HepG2 (cell line): Measurements from ENCODE around the gene FBXO41. TPM values are rescaled to one million over a fixed set of nuclear protein-coding genes. Genes with fewer than 3 reads are reported as not detected.

Experiments
- CHD2 ChIP-seq: IDR thresholded peaks from 2 replicates; pipeline ENCODE4 v1.6.1; 2011; ENCODE audit warnings: low read depth, low read length, improper control_type of control experiment
- EP300 ChIP-seq, 3 experiments: sonication (generic) in 1 of 3; formaldehyde crosslinking in 1 of 3; IDR thresholded peaks; 2 replicates each; pipeline versions ENCODE4 v1.5.1 to v1.6.1; 2011 to 2020; ENCODE audit warnings: low read depth in 2 of 3, low read length in 2 of 3, borderline replicate concordance in 1 of 3, improper control_type of control experiment in 1 of 3, mild to moderate bottlenecking in 1 of 3, missing genetic modification reagents in 1 of 3, moderate library complexity in 1 of 3
- GABPB1 ChIP-seq: IDR thresholded peaks from 2 replicates; pipeline ENCODE4 v1.6.1; 2016; ENCODE audit warnings: mild to moderate bottlenecking, missing genetic modification reagents, moderate library complexity, missing compliant biosample characterization
- MYC ChIP-seq: sonication (generic); formaldehyde crosslinking; IDR thresholded peaks from 2 replicates; pipeline ENCODE4 v1.9.0; 2021; ENCODE audit warnings: missing genetic modification reagents, borderline replicate concordance
- POGZ ChIP-seq: sonication (generic); formaldehyde crosslinking; IDR thresholded peaks from 2 replicates; pipeline ENCODE4 v1.4.0; 2020; ENCODE audit warnings: mild to moderate bottlenecking, missing genetic modification reagents
- SKI ChIP-seq: fragments of 450-650 bp; IDR thresholded peaks from one replicate; pipeline ENCODE4 v1.6.1; 2018; ENCODE audit warnings: mild to moderate bottlenecking; ENCODE audit not compliant: partially characterized antibody
- SMARCE1 ChIP-seq: fragments of 450-650 bp; IDR thresholded peaks from 2 replicates; pipeline ENCODE4 v1.6.1; 2017; ENCODE audit warnings: borderline replicate concordance
- SP140L ChIP-seq: sonication (generic); formaldehyde crosslinking; IDR thresholded peaks from 2 replicates; pipeline ENCODE4 v1.4.0; 2020; ENCODE audit warnings: missing genetic modification reagents, borderline replicate concordance
- ZBTB7B ChIP-seq: sonication (generic); formaldehyde crosslinking; IDR thresholded peaks from 2 replicates; pipeline ENCODE4 v1.4.0; 2020; ENCODE audit warnings: missing genetic modification reagents
- ZFP82 ChIP-seq: sonication (generic); formaldehyde crosslinking; IDR thresholded peaks from 2 replicates; pipeline ENCODE4 v1.5.1; 2020; ENCODE audit warnings: mild to moderate bottlenecking, missing genetic modification reagents, borderline replicate concordance
- ZFY ChIP-seq: sonication (generic); formaldehyde crosslinking; IDR thresholded peaks from 2 replicates; pipeline ENCODE4 v1.4.0; 2020; ENCODE audit warnings: missing genetic modification reagents
- ZNF20 ChIP-seq: sonication (generic); formaldehyde crosslinking; IDR thresholded peaks from 2 replicates; pipeline ENCODE4 v1.4.0; 2020; ENCODE audit warnings: mild to moderate bottlenecking, moderate library complexity, missing genetic modification reagents
- ZNF549 ChIP-seq: sonication (generic); formaldehyde crosslinking; IDR thresholded peaks from 2 replicates; pipeline ENCODE4 v1.5.0; 2020; ENCODE audit warnings: missing genetic modification reagents
- ZNF747 ChIP-seq: sonication (generic); formaldehyde crosslinking; IDR thresholded peaks from 2 replicates; pipeline ENCODE4 v1.8.1; 2023; ENCODE audit warnings: missing genetic modification reagents, mild to moderate bottlenecking, borderline replicate concordance
- ZNF790 ChIP-seq: sonication (generic); formaldehyde crosslinking; IDR thresholded peaks from 2 replicates; pipeline ENCODE4 v1.8.0; 2022; ENCODE audit warnings: missing genetic modification reagents, mild to moderate bottlenecking, borderline replicate concordance
- ZNF891 ChIP-seq: sonication (generic); formaldehyde crosslinking; IDR thresholded peaks from 2 replicates; pipeline ENCODE4 v1.5.0; 2020; ENCODE audit warnings: mild to moderate bottlenecking, missing genetic modification reagents
- polyA plus RNA-seq, 8 experiments: library from polyadenylated mRNA; depleted of rRNA in 3 of 8; stranded (reverse) in 7 of 8; unstranded in 1 of 8; fragments of >200 nt; fragmentation: Illumina TruSeq in 4 of 8; extraction: Trizol in 4 of 8; gene quantifications; 2 replicates each; pipeline versions ENCODE4 v1.2.1 to v1.2.3, GENCODE V29; 2011 to 2016; ENCODE audit warnings: low read depth in 4 of 8, missing spikeins in 1 of 8, mixed read lengths in 1 of 8; ENCODE audit not compliant: insufficient read depth in 1 of 8
- total RNA-seq, 5 experiments: library from RNA; depleted of rRNA; stranded (reverse); fragments of >200 nt; fragmentation: Illumina TruSeq; extraction: Trizol; gene quantifications; 2 replicates each; pipeline ENCODE4 v1.2.3, GENCODE V29; 2016; ENCODE audit warnings: low read depth in 1 of 5
- TF ChIP-seq, protein P1 (sequence below): sonication (generic); formaldehyde crosslinking; IDR thresholded peaks from 2 replicates; pipeline ENCODE4 v1.5.1; 2020; ENCODE audit warnings: mild to moderate bottlenecking, missing genetic modification reagents, moderate library complexity
- TF ChIP-seq, protein P2 (sequence below): sonication (generic); formaldehyde crosslinking; IDR thresholded peaks from 2 replicates; pipeline ENCODE4 v1.5.1; 2020; ENCODE audit warnings: mild to moderate bottlenecking, missing genetic modification reagents
- TF ChIP-seq, protein P3 (sequence below): sonication (generic); formaldehyde crosslinking; IDR thresholded peaks from 2 replicates; pipeline ENCODE4 v1.4.0; 2020; ENCODE audit warnings: missing genetic modification reagents, mild to moderate bottlenecking, borderline replicate concordance

The FBXO41 gene
- total and polyA plus RNA-seq, 2 of the 13 experiments (the other 11 are each of a cell fraction or from before 2014, with no cell fraction given): 4.2 to 10.3 TPM

DNA sequence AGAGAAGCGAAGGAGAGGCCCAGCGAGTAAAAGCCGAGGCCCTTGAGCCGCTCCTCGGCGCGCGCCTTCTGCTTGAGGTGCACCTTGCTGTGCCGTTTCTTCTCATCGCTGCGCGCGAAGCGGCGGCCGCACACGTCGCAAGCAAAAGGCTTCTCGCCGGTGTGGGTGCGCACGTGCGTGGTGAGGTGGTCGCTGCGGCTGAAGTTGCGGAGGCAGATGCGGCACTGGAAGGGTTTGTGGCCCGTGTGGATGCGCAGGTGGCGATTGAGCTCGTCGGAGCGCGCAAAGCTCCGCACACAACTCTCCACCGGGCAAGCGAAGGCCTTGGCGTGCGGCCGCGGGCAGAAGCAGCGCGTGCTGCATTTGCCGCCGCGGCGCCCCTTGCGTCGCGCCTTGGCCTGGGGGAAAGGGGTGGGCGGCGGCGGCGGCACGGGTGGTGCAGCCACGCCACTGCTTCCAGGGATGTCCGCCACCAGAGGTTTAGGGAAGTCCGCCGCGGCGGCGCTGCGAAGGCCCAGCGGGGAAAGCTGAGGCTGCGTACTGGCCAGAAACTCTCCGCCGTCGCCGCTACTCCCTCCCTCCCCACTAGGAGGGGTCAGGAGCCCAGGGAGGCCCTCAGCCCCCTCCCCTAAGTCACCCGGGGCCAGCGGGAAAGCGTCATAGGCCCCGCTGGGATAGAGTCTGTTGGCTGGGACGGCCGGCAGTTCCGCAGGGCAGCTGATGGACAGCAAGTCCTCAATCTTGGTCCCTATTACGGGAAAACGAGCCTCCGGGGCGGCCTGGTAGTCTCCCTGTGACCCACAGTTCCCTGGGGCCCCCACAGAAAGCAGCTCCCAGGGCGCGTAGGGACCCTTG is 7.4 kb upstream of the FBXO41 start (continued):
- 0 out of 2 replicates have a peak, but pooled peaks have one; percentile 1 for TF ChIP-seq ZNF549 (CRISPR knock-in tag)
- TF ChIP-seq MYC (CRISPR knock-in tag): 0 out of 2 replicates have a peak, but pooled peaks have one; percentile 24
- no peak for TF ChIP-seq POGZ
- TF ChIP-seq, protein P1, sequence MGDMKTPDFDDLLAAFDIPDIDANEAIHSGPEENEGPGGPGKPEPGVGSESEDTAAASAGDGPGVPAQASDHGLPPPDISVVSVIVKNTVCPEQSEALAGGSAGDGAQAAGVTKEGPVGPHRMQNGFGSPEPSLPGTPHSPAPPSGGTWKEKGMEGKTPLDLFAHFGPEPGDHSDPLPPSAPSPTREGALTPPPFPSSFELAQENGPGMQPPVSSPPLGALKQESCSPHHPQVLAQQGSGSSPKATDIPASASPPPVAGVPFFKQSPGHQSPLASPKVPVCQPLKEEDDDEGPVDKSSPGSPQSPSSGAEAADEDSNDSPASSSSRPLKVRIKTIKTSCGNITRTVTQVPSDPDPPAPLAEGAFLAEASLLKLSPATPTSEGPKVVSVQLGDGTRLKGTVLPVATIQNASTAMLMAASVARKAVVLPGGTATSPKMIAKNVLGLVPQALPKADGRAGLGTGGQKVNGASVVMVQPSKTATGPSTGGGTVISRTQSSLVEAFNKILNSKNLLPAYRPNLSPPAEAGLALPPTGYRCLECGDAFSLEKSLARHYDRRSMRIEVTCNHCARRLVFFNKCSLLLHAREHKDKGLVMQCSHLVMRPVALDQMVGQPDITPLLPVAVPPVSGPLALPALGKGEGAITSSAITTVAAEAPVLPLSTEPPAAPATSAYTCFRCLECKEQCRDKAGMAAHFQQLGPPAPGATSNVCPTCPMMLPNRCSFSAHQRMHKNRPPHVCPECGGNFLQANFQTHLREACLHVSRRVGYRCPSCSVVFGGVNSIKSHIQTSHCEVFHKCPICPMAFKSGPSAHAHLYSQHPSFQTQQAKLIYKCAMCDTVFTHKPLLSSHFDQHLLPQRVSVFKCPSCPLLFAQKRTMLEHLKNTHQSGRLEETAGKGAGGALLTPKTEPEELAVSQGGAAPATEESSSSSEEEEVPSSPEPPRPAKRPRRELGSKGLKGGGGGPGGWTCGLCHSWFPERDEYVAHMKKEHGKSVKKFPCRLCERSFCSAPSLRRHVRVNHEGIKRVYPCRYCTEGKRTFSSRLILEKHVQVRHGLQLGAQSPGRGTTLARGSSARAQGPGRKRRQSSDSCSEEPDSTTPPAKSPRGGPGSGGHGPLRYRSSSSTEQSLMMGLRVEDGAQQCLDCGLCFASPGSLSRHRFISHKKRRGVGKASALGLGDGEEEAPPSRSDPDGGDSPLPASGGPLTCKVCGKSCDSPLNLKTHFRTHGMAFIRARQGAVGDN: peak; percentile 35
- TF ChIP-seq ZBTB7B (CRISPR knock-in tag): no peak
- TF ChIP-seq, protein P2, sequence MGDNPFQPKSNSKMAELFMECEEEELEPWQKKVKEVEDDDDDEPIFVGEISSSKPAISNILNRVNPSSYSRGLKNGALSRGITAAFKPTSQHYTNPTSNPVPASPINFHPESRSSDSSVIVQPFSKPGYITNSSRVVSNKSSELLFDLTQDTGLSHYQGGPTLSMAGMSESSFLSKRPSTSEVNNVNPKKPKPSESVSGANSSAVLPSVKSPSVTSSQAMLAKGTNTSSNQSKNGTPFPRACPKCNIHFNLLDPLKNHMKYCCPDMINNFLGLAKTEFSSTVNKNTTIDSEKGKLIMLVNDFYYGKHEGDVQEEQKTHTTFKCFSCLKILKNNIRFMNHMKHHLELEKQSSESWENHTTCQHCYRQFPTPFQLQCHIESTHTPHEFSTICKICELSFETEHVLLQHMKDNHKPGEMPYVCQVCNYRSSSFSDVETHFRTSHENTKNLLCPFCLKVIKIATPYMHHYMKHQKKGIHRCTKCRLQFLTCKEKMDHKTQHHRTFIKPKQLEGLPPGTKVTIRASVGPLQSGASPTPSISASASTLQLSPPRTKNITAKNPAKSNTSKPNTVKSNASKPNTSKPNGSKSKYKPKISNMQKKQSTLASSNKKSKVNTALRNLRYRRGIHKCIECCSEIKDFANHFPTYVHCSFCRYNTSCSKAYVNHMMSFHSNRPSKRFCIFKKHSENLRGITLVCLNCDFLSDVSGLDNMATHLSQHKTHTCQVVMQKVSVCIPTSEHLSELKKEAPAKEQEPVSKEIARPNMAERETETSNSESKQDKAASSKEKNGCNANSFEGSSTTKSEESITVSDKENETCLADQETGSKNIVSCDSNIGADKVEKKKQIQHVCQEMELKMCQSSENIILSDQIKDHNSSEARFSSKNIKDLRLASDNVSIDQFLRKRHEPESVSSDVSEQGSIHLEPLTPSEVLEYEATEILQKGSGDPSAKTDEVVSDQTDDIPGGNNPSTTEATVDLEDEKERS (CRISPR knock-in tag): no peak
- TF ChIP-seq SKI: no peak
- TF ChIP-seq ZNF790: peak; percentile 0; the same call in 1 of the 2 replicates
- no peak for TF ChIP-seq SMARCE1
- no peak for TF ChIP-seq ZFP82 (CRISPR knock-in tag)
- TF ChIP-seq GABPB1 (CRISPR knock-in tag): 0 out of 2 replicates have a peak, but pooled peaks have one; percentile 9
- no peak for TF ChIP-seq CHD2
- no peak for TF ChIP-seq SP140L (CRISPR knock-in tag)
- no peak for TF ChIP-seq ZNF747
- TF ChIP-seq ZNF20 (CRISPR knock-in tag): no peak
- TF ChIP-seq ZFY (CRISPR knock-in tag): 0 out of 2 replicates have a peak, but pooled peaks have one; percentile 8
- TF ChIP-seq, protein P3, sequence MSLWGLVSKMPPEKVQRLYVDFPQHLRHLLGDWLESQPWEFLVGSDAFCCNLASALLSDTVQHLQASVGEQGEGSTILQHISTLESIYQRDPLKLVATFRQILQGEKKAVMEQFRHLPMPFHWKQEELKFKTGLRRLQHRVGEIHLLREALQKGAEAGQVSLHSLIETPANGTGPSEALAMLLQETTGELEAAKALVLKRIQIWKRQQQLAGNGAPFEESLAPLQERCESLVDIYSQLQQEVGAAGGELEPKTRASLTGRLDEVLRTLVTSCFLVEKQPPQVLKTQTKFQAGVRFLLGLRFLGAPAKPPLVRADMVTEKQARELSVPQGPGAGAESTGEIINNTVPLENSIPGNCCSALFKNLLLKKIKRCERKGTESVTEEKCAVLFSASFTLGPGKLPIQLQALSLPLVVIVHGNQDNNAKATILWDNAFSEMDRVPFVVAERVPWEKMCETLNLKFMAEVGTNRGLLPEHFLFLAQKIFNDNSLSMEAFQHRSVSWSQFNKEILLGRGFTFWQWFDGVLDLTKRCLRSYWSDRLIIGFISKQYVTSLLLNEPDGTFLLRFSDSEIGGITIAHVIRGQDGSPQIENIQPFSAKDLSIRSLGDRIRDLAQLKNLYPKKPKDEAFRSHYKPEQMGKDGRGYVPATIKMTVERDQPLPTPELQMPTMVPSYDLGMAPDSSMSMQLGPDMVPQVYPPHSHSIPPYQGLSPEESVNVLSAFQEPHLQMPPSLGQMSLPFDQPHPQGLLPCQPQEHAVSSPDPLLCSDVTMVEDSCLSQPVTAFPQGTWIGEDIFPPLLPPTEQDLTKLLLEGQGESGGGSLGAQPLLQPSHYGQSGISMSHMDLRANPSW (CRISPR knock-in tag): no peak
- TF ChIP-seq ZNF891 (CRISPR knock-in tag): no peak
- TF ChIP-seq EP300 (IDR thresholded peaks at IDR 0.05; ENCODE audit: low read depth in 2 of 2, low read length in 2 of 2): no peak
- no peak for TF ChIP-seq EP300 (CRISPR knock-in tag; IDR thresholded peaks at IDR 0.05; ENCODE audit: borderline replicate concordance)
